HCT116 (cell line): ENCODE data around the gene ANGPT4. TPM values are rescaled to one million over a fixed set of nuclear protein-coding genes. Genes with fewer than 3 reads are reported as not detected.

Experiments
- ATAC-seq: fragments of 200-7000 bp; cut with Tn5 transposase; 2 replicates; pipeline ENCODE4 v1.9.1; 2020; ENCODE audit warnings: mild to moderate bottlenecking, moderate library complexity
- BruUV-seq: library from RNA; stranded (reverse); fragments of 400-500 nt; replicated peaks from 2 replicates; lab custom pipeline; 2021; lab: Mats Ljungman, UMichigan
- CTCF ChIA-PET: fragments of 300-600 bp; sonication (Branson Sonifier 250); formaldehyde crosslinking; loops from one replicate; lab custom pipeline; 2021; ENCODE audit warnings: antibody characterized with exemption; lab: Charles Lee
- POLR2A ChIA-PET: fragments of 300-600, 350-600 bp; sonication (Branson Sonifier 250); formaldehyde crosslinking; loops from one replicate; lab custom pipeline; 2021; ENCODE audit warnings: antibody characterized with exemption; lab: Charles Lee
- RAD21 ChIA-PET, 2 experiments: fragments of 300-600 bp; sonication (Branson Sonifier 250); formaldehyde crosslinking; loops; one replicate each; lab custom pipeline; 2023; ENCODE audit warnings: low total read pairs in 2 of 2; ENCODE audit not compliant: uncharacterized antibody in 2 of 2, unreplicated experiment in 2 of 2, low non-redundant PET in 1 of 2; lab: Charles Lee
- DNase-seq: peaks from one replicate; pipeline ENCODE4 v3.0.0-alpha.2; 2010; ENCODE audit warnings: low read depth, low spot score
- H2AFZ ChIP-seq: fragments of 200-600 bp; shearing (Covaris generic), sonication (generic); 2 replicates; pipeline ENCODE4 v1.6.1; 2017; ENCODE audit warnings: low read depth, mixed run types, mixed read lengths, antibody characterized with exemption, low read length; ENCODE audit not compliant: poor library complexity, severe bottlenecking
- H3K27ac ChIP-seq: 2 replicates; pipeline ENCODE4 v1.5.1; 2012; ENCODE audit warnings: low read depth, low read length
- H3K27me3 ChIP-seq: fragments of 200-600 bp; sonication (generic); 2 replicates; pipeline ENCODE4 v1.6.1; 2016; ENCODE audit warnings: mixed run types, low read length, mixed read lengths; ENCODE audit not compliant: insufficient read depth
- H3K36me3 ChIP-seq, 2 experiments: fragments of 200-500 bp in 1 of 2; fragments of 200-600 bp in 1 of 2; sonication (Bioruptor generic) in 1 of 2; sonication (generic) in 1 of 2; 2 replicates each; pipeline versions ENCODE4 v1.5.1 to v1.6.1; 2014 to 2016; ENCODE audit warnings: low read length in 2 of 2, inconsistent platforms in 1 of 2, mixed read lengths in 1 of 2, mixed run types in 1 of 2; ENCODE audit not compliant: insufficient read depth in 2 of 2, control insufficient read depth in 1 of 2
- H3K4me1 ChIP-seq, 2 experiments: fragments of 200-600 bp in 1 of 2; sonication (generic) in 1 of 2; 2 replicates each; pipeline versions ENCODE4 v1.5.1 to v1.6.1; 2012 to 2017; ENCODE audit warnings: low read length in 2 of 2, inconsistent platforms in 1 of 2, mild to moderate bottlenecking in 1 of 2, mixed read lengths in 1 of 2, mixed run types in 1 of 2, moderate library complexity in 1 of 2; ENCODE audit not compliant: insufficient read depth in 2 of 2, control insufficient read depth in 1 of 2
- H3K4me2 ChIP-seq: fragments of 200-600 bp; sonication (generic); 2 replicates; pipeline ENCODE4 v1.6.1; 2017; ENCODE audit warnings: mixed run types, low read length, mixed read lengths
- H3K4me3 ChIP-seq, 2 experiments: fragments of 200-600 bp in 1 of 2; sonication (generic) in 1 of 2; replicated peaks in 1 of 2; 2 replicates each; pipeline ENCODE4 v1.5.1; 2011 to 2016; ENCODE audit warnings: low read length in 2 of 2, control low read depth in 1 of 2, low read depth in 1 of 2, mild to moderate bottlenecking in 1 of 2, mixed read lengths in 1 of 2, mixed run types in 1 of 2
- H3K79me2 ChIP-seq: fragments of 200-600 bp; sonication (generic); 2 replicates; pipeline ENCODE4 v1.6.1; 2017; ENCODE audit warnings: mild to moderate bottlenecking, mixed run types, low read length, moderate library complexity, mixed read lengths; ENCODE audit not compliant: insufficient read depth
- H3K9ac ChIP-seq: fragments of 200-600 bp; sonication (generic); 2 replicates; pipeline ENCODE4 v1.6.1; 2016; ENCODE audit warnings: low read length, mixed read lengths
- H3K9me2 ChIP-seq: fragments of 200-600 bp; sonication (generic), shearing (Covaris generic); 2 replicates; pipeline ENCODE4 v1.6.1; 2017; ENCODE audit warnings: mixed run types, mild to moderate bottlenecking, moderate library complexity; ENCODE audit not compliant: insufficient read depth
- H3K9me3 ChIP-seq, 2 experiments: fragments of 200-500 bp in 1 of 2; fragments of 200-600 bp in 1 of 2; sonication (Bioruptor generic) in 1 of 2; sonication (generic) in 1 of 2; 2 replicates each; pipeline ENCODE4 v1.6.1; 2014 to 2017; ENCODE audit warnings: low read length in 2 of 2, mixed read lengths in 2 of 2, inconsistent platforms in 1 of 2, low read depth in 1 of 2, mild to moderate bottlenecking in 1 of 2, mixed run types in 1 of 2, moderate library complexity in 1 of 2; ENCODE audit not compliant: control insufficient read depth in 1 of 2, insufficient read depth in 1 of 2
- H4K20me1 ChIP-seq: fragments of 200-600 bp; sonication (generic), shearing (Covaris generic); 2 replicates; pipeline ENCODE4 v1.6.1; 2017; ENCODE audit warnings: mixed run types, mild to moderate bottlenecking, moderate library complexity; ENCODE audit not compliant: insufficient read depth
- CEBPB ChIP-seq: IDR thresholded peaks from 2 replicates; pipeline ENCODE4 v1.6.1; 2012; ENCODE audit warnings: low read depth
- EGR1 ChIP-seq: IDR thresholded peaks from 2 replicates; pipeline ENCODE4 v1.6.1; 2012; ENCODE audit warnings: low read depth
- EZH2 ChIP-seq: fragments of 200-600 bp; sonication (generic); IDR thresholded peaks from 2 replicates; pipeline ENCODE4 v1.6.1; 2017; ENCODE audit warnings: antibody characterized with exemption, mixed run types
- EZH2phosphoT487 ChIP-seq: fragments of 200-600 bp; IDR thresholded peaks from 2 replicates; pipeline ENCODE4 v1.6.1; 2018; ENCODE audit warnings: antibody characterized with exemption, borderline replicate concordance
- JUND ChIP-seq: IDR thresholded peaks from 2 replicates; pipeline ENCODE4 v1.6.1; 2012
- MAX ChIP-seq: IDR thresholded peaks from 2 replicates; pipeline ENCODE4 v1.6.1; 2012
- POLR2AphosphoS5 ChIP-seq: IDR thresholded peaks from 2 replicates; pipeline ENCODE4 v1.6.1; 2011; ENCODE audit warnings: mild to moderate bottlenecking, low read depth, low read length, moderate library complexity
- SIN3A ChIP-seq: IDR thresholded peaks from 2 replicates; pipeline ENCODE4 v1.6.1; 2012; ENCODE audit warnings: low read depth
- SP1 ChIP-seq: IDR thresholded peaks from 2 replicates; pipeline ENCODE4 v1.6.1; 2012; ENCODE audit warnings: low read depth
- SRF ChIP-seq: IDR thresholded peaks from 2 replicates; pipeline ENCODE4 v1.6.1; 2012; ENCODE audit warnings: low read depth
- TCF7L2 ChIP-seq: IDR thresholded peaks from 2 replicates; pipeline ENCODE4 v1.7.0; 2011; ENCODE audit warnings: borderline replicate concordance, inconsistent platforms; ENCODE audit not compliant: insufficient read depth, insufficient read length; ENCODE audit errors: extremely low read depth
- ZBTB33 ChIP-seq: IDR thresholded peaks from 2 replicates; pipeline ENCODE4 v1.6.1; 2011; ENCODE audit warnings: mild to moderate bottlenecking, low read length, moderate library complexity; ENCODE audit not compliant: insufficient replicate concordance; ENCODE audit errors: extremely low read depth
- intact Hi-C: fragments of 100-400 bp; cut with micrococcal nuclease; formaldehyde crosslinking; loops from 2 replicates; pipeline ENCODE4 v1.10.0; 2022
- total RNA-seq: library from RNA; stranded (reverse); gene quantifications from one replicate; pipeline ENCODE4 v1.2.1, GENCODE V29; 2021; ENCODE audit not compliant: unreplicated experiment
- TF ChIP-seq, protein P1 (sequence below), 3 experiments: fragments of 200-600 bp in 1 of 3; sonication (generic) in 1 of 3; IDR thresholded peaks in 2 of 3; conservative IDR thresholded peaks in 1 of 3; 2 replicates each; pipeline ENCODE4 v1.5.1; 2012 to 2017; ENCODE audit warnings: low read depth in 2 of 3, low read length in 2 of 3, antibody characterized with exemption in 1 of 3, borderline replicate concordance in 1 of 3, control low read depth in 1 of 3, mild to moderate bottlenecking in 1 of 3, mixed read lengths in 1 of 3, mixed run types in 1 of 3, moderate library complexity in 1 of 3; ENCODE audit not compliant: insufficient read depth in 1 of 3

The ANGPT4 gene
- total RNA-seq, 1 experiment from 2014 or later, result not detected

- TF ChIP-seq MAX, result peak; percentile 25; the same call in 1 of the 2 replicates
- TF ChIP-seq, protein P1, sequence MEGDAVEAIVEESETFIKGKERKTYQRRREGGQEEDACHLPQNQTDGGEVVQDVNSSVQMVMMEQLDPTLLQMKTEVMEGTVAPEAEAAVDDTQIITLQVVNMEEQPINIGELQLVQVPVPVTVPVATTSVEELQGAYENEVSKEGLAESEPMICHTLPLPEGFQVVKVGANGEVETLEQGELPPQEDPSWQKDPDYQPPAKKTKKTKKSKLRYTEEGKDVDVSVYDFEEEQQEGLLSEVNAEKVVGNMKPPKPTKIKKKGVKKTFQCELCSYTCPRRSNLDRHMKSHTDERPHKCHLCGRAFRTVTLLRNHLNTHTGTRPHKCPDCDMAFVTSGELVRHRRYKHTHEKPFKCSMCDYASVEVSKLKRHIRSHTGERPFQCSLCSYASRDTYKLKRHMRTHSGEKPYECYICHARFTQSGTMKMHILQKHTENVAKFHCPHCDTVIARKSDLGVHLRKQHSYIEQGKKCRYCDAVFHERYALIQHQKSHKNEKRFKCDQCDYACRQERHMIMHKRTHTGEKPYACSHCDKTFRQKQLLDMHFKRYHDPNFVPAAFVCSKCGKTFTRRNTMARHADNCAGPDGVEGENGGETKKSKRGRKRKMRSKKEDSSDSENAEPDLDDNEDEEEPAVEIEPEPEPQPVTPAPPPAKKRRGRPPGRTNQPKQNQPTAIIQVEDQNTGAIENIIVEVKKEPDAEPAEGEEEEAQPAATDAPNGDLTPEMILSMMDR (IDR thresholded peaks at IDR 0.05 in 2 of 3, conservative IDR thresholded peaks at IDR 0.05 in 1 of 3; ENCODE audit: borderline replicate concordance in 1 of 3, insufficient read depth in 1 of 3, low read depth in 2 of 3, low read length in 2 of 3), result 0 out of 6 replicates have a peak, but pooled peaks of 1 of the 3 experiments have one; percentile 3
- peak; percentile 37 for TF ChIP-seq TCF7L2
- no peak for TF ChIP-seq EZH2phosphoT487
- no peak for TF ChIP-seq ZBTB33
- no peak for TF ChIP-seq EGR1
- peak; percentile 75 for TF ChIP-seq SP1
- no peak for TF ChIP-seq SRF
- no peak for TF ChIP-seq EZH2
- TF ChIP-seq CEBPB, result peak; percentile 88
- TF ChIP-seq POLR2AphosphoS5, result peak; percentile 59
- no peak for TF ChIP-seq JUND
- peak; percentile 61; the same call in 1 of the 2 replicates for TF ChIP-seq SIN3A
- peaks cover 58% of the 10 kb centered on the region for H3K79me2 ChIP-seq
- intact Hi-C loops, result no loop called here
- BruUV-seq, result TSS peak; percentile 17
- no peaks in the 10 kb centered on the region for H3K9me2 ChIP-seq
- ATAC-seq, result peak; percentile 58
- peak overlapping the region; percentile 82 to 86 for H3K4me3 ChIP-seq
- peaks cover 8 to 10% of the 10 kb centered on the region in 2 experiments; a peak in 3 of 4 replicates for H3K36me3 ChIP-seq
- RAD21 ChIA-PET, result interaction anchor here in 1 of 2 experiments (0.6 to 0.7 kb wide), 2 partner anchors 15 to 112 kb away, joined by 3 to 4 read pairs; no protein-coding TSS in a partner anchor
- H3K27me3 ChIP-seq, result no peaks in the 10 kb centered on the region
- H3K9ac ChIP-seq, result peak overlapping the region; percentile 79
- peak overlapping the region; percentile 98 for H3K4me2 ChIP-seq
- POLR2A ChIA-PET, result no interaction called here
- H2AFZ ChIP-seq, result no peak overlapping the region
- no peak for DNase-seq
- no peaks in the 10 kb centered on the region for H3K9me3 ChIP-seq
- peaks cover 26 to 47% of the 10 kb centered on the region in 2 experiments for H3K4me1 ChIP-seq
- H3K27ac ChIP-seq, result peak overlapping the region; percentile 67
- CTCF ChIA-PET, result interaction anchor here (1.3 kb wide), 1 partner anchor 23 kb away, joined by 4 read pairs; no protein-coding TSS in a partner anchor
- H4K20me1 ChIP-seq, result no peaks in the 10 kb centered on the region
Observed at GRCh38 chr20:841568-842546, 74.3 kb downstream of the ANGPT4 start.
